ENCODE results near the gene PIP5K1A.
"Not testable (repeated sequence)": the region's sequence is repeated elsewhere in the genome, so short reads cannot be mapped to it uniquely, and the experiment has no call there.

Gene PIP5K1A

GRCh38 chr1:151184211-151184610 is 14.1 kb upstream of the PIP5K1A start:
- ATAC-seq, result no peak
- no peak for TF ChIP-seq ARNTL (CRISPR knock-in tag; IDR thresholded peaks at IDR 0.05; ENCODE audit: borderline replicate concordance, low read depth)
- no peak for TF ChIP-seq CSRNP3 (CRISPR knock-in tag; IDR thresholded peaks at IDR 0.05)
- no peak for TF ChIP-seq ESRRG (CRISPR knock-in tag; IDR thresholded peaks at IDR 0.05)
- TF ChIP-seq ZNF70 (CRISPR knock-in tag; IDR thresholded peaks at IDR 0.05), result no peak
- TF ChIP-seq ZNF8 (CRISPR knock-in tag; IDR thresholded peaks at IDR 0.05), result no peak
- TF ChIP-seq ZC3H10 (CRISPR knock-in tag; IDR thresholded peaks at IDR 0.05), result no peak
- no peak for TF ChIP-seq ZFP30 (CRISPR knock-in tag; IDR thresholded peaks at IDR 0.05)

- ATAC-seq, result no peak
- TF ChIP-seq GLIS3 (CRISPR knock-in tag; IDR thresholded peaks at IDR 0.05) (no peak), PATZ1 (CRISPR knock-in tag; IDR thresholded peaks at IDR 0.05; ENCODE audit: borderline replicate concordance) (no peak), CSDC2 (CRISPR knock-in tag; IDR thresholded peaks at IDR 0.05) (no peak), ESRRG (CRISPR knock-in tag; IDR thresholded peaks at IDR 0.05) (no peak), CSRNP3 (CRISPR knock-in tag; IDR thresholded peaks at IDR 0.05) (no peak), ZC3H10 (CRISPR knock-in tag; IDR thresholded peaks at IDR 0.05) (no peak), ZFP30 (CRISPR knock-in tag; IDR thresholded peaks at IDR 0.05) (no peak), RARB (CRISPR knock-in tag; IDR thresholded peaks at IDR 0.05) (no peak), ZNF565 (CRISPR knock-in tag; conservative IDR thresholded peaks at IDR 0.05; ENCODE audit: low read depth) (no peak), TSHZ2 (CRISPR knock-in tag; IDR thresholded peaks at IDR 0.05) (no peak), POU6F1 (CRISPR knock-in tag; IDR thresholded peaks at IDR 0.05; ENCODE audit: borderline replicate concordance, low read depth) (no peak), ZFP3 (CRISPR knock-in tag; IDR thresholded peaks at IDR 0.05) (no peak), TCF4 (CRISPR knock-in tag; IDR thresholded peaks at IDR 0.05; ENCODE audit: borderline replicate concordance) (no peak), OSR1 (CRISPR knock-in tag; IDR thresholded peaks at IDR 0.05) (no peak), SNAI2 (CRISPR knock-in tag; IDR thresholded peaks at IDR 0.05) (no peak), ZNF70 (CRISPR knock-in tag; IDR thresholded peaks at IDR 0.05) (no peak), ZNF8 (CRISPR knock-in tag; IDR thresholded peaks at IDR 0.05) (no peak), ARNTL (CRISPR knock-in tag; IDR thresholded peaks at IDR 0.05; ENCODE audit: borderline replicate concordance, low read depth) (no peak)
Measured at GRCh38 chr1:151187205-151187604, 11.1 kb upstream of the PIP5K1A start.

GRCh38 chr1:151188667-151189066 is 9.7 kb upstream of the PIP5K1A start:
- not testable (repeated sequence) for ATAC-seq
